Stomach (tissue), 4 donors: ENCODE measurements around the gene CRISPLD2.

Source experiments
- CTCF ChIP-seq, 7 experiments: fragments of 450-650 bp in 4 of 7; fragments of 200-600 bp in 3 of 7; sonication (generic) in 3 of 7; IDR thresholded peaks; one replicate each; pipeline ENCODE4 v1.5.1; 2016 to 2019; ENCODE audit warnings: antibody characterized with exemption in 7 of 7, control low read depth in 2 of 7, mild to moderate bottlenecking in 1 of 7
- EP300 ChIP-seq: sonication (generic); formaldehyde crosslinking; IDR thresholded peaks from one replicate; pipeline ENCODE4 v1.6.1; 2017; ENCODE audit warnings: antibody characterized with exemption
- POLR2A ChIP-seq, 4 donors: fragments of 450-650 bp; IDR thresholded peaks; one replicate each; pipeline ENCODE4 v1.6.1; 2016; ENCODE audit warnings: antibody characterized with exemption in 4 of 4, control low read depth in 2 of 4, mild to moderate bottlenecking in 1 of 4, moderate library complexity in 1 of 4
- POLR2AphosphoS5 ChIP-seq, 3 donors: sonication (generic); formaldehyde crosslinking; IDR thresholded peaks; one replicate each; pipeline ENCODE4 v1.6.1; 2016; ENCODE audit warnings: antibody characterized with exemption in 3 of 3

DNA sequence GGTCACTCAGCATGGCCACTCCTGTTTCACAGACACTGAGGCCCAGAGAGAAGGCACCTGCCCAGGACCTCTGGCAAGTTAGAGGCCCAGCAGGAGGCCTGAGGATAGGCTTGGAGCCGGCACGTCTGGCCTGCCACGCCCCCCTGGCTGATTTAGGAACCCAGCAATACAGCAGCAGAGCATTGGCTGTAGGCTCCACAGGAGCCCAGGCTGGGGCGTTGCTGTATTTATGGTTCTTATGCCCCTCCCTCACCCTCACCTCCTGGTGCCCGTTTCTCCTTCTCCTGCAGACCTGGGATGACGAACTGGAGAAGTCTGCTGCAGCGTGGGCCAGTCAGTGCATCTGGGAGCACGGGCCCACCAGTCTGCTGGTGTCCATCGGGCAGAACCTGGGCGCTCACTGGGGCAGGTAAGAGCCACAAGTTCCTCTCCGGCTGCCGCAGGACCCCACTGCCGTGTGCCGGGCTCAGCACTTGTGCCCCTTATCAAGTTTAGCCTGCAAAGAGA lies 25.8 kb downstream of the CRISPLD2 start:
- TF ChIP-seq CTCF (IDR thresholded peaks at IDR 0.05), result no peak
- no peak for TF ChIP-seq POLR2A (IDR thresholded peaks at IDR 0.05)
- no peak for TF ChIP-seq POLR2AphosphoS5 (IDR thresholded peaks at IDR 0.05)
- TF ChIP-seq EP300, result no peak
